Fibroblast of mammary gland (primary cell): ENCODE data around the gene FALEC.

Experiments
- DNase-seq: peaks from one replicate; pipeline ENCODE4 v3.0.0-alpha.2; 2010; ENCODE audit warnings: low read depth
- H3K4me3 ChIP-seq: 2 replicates; pipeline ENCODE4 v1.5.1; 2011; ENCODE audit warnings: low read depth, mild to moderate bottlenecking, low read length, moderate library complexity; ENCODE audit not compliant: control insufficient read depth
- CTCF ChIP-seq: conservative IDR thresholded peaks from 2 replicates; pipeline ENCODE4 v1.5.1; 2011; ENCODE audit warnings: low read depth, low read length, inconsistent platforms; ENCODE audit not compliant: control insufficient read depth, insufficient read depth

The FALEC gene

DNA sequence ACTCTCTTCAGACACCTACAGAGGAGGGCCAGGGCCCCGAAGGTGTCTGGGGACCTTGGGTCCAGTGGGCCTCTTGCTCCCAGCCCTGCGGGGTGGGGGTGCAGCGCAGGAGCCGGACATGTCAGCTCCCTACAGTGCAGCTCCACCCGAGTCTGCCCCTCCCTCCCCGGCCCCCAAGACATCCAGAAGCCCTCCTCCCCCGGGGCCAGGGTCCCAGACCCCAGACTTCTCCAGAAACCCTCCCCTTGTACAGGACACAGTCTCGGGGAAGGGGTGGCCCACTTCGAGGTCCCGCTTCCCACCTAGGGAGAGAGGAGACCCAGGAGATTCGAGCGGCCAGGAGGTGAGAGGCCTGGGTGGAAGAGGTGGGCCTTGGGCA lies 37.3 kb downstream of the FALEC start:
- DNase-seq, result no peak
- no peak for TF ChIP-seq CTCF
- H3K4me3 ChIP-seq, result no peak overlapping the region

- no peak for TF ChIP-seq CTCF
- no peak for DNase-seq
- no peak overlapping the region for H3K4me3 ChIP-seq
Observed at GRCh38 chr1:150553392-150554085, 38.0 kb downstream of the FALEC start.

- DNase-seq, result no peak
- H3K4me3 ChIP-seq, result no peak overlapping the region
- TF ChIP-seq CTCF, result no peak
Observed at GRCh38 chr1:150554086-150554452, 38.5 kb downstream of the FALEC start.

GRCh38 chr1:150555198-150555970 lies 39.8 kb downstream of the FALEC start:
- TF ChIP-seq CTCF, result no peak
- DNase-seq, result no peak
- H3K4me3 ChIP-seq, result no peak overlapping the region

GRCh38 chr1:150555971-150556865 lies 40.7 kb downstream of the FALEC start:
- H3K4me3 ChIP-seq, result no peak overlapping the region
- TF ChIP-seq CTCF, result no peak
- DNase-seq, result no peak

- no peak for TF ChIP-seq CTCF
- no peak overlapping the region for H3K4me3 ChIP-seq
- DNase-seq, result no peak
Observed at GRCh38 chr1:150557065-150557600, 41.6 kb downstream of the FALEC start.
